HG03460 (cell line): ENCODE results near the gene PLA2G2F.
A peak's percentile ranks its signal among the peaks of the same experiment; 100 is the strongest.
"Not testable (repeated sequence)": the region's sequence is repeated elsewhere in the genome, so short reads cannot be mapped to it uniquely, and the experiment has no call there.

Source experiments
- ATAC-seq: cut with Tn5 transposase; IDR thresholded peaks from one replicate; pipeline ENCODE4 v1.9.1; 2021; ENCODE audit not compliant: unreplicated experiment

Gene PLA2G2F

DNA sequence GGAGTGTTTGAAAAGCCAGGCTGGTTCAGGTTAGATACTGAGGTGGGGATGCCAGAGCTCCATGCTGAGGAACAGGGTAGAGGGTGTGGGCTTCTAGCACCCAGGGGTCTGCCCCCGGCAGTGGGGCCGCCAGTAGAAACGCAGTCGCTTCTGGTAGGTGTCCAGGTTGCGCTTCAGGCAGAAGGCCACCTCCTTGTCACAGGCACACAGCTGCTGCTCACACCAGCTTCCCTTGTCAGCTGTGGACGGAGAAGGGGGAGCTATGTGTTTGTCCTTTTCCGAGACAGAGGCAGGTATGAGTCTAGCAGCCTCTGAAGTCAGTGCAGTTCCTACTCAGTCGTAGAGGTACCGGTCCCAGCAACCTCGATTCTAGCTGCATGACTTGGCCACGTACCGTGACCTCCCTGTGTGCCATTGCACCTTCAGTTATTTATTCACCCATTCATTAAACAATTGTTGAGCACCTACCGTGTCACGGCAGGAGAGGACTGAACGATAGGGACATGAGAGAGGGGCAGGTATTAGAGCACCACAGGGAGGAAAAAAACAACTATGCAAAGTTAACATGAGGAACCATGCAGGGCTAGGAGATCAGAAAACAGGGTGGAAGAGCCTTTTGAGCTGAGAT is 25.0 kb upstream of the PLA2G2F start:
- no peak for ATAC-seq

- ATAC-seq = no peak
Observed at GRCh38 chr1:20115479-20115878, 23.6 kb upstream of the PLA2G2F start.

DNA sequence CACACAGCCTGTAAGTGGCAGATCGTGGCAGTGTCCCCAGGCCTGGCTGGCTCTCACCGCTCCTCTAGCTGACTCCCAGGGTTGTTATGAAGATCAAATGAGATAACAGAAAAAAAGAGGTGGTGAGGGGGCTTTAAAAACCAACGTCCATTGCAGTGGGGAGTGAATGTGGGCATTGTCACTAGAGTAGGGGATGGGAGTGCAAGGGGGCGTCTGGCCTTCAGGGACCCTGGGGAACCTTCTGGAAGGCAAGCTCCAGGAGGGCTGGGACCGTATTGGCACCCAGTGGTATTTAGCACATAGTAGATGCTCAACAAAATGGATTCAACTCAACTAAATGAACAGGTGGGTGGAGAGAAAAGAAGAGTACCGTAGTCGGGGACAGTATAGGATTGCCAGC is 23.2 kb upstream of the PLA2G2F start:
- ATAC-seq = no peak

DNA sequence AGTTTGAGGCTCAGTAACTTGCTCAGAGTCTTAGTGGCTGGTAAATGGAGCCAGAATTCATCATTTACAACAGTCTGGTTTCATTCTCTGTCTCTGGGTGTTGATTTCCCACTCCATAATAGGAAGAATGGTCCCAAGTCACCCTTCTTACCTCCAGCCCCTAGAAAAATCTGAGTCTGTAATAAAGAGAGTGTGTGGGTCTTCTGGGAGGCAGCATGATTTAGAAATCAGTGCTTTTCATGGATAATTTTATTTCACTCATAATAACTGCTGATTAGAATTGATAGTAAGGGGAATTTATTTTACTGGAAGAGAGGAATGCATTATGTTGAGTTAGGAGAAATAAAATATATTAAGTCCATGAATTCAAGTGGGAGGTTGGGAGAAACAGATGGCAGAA is 21.9 kb upstream of the PLA2G2F start:
- ATAC-seq = no peak

- no peak for ATAC-seq
Observed at GRCh38 chr1:20119347-20119746, 19.8 kb upstream of the PLA2G2F start, which contains the start of gene PLA2G2D. Gene PLA2G2D (minus strand): TSS chr1:20119536. CDS start chr1:20119498, 38 bp downstream.

- ATAC-seq = no peak
Observed at GRCh38 chr1:20120796-20121195, 18.3 kb upstream of the PLA2G2F start.

GRCh38 chr1:20123722-20124455 is 15.2 kb upstream of the PLA2G2F start:
- ATAC-seq = no peak

GRCh38 chr1:20124456-20125057 is 14.6 kb upstream of the PLA2G2F start:
- ATAC-seq = no peak

GRCh38 chr1:20125100-20125499 is 14.0 kb upstream of the PLA2G2F start:
- ATAC-seq = no peak

GRCh38 chr1:20126041-20126805 is 12.9 kb upstream of the PLA2G2F start:
- peak; percentile 55 for ATAC-seq

DNA sequence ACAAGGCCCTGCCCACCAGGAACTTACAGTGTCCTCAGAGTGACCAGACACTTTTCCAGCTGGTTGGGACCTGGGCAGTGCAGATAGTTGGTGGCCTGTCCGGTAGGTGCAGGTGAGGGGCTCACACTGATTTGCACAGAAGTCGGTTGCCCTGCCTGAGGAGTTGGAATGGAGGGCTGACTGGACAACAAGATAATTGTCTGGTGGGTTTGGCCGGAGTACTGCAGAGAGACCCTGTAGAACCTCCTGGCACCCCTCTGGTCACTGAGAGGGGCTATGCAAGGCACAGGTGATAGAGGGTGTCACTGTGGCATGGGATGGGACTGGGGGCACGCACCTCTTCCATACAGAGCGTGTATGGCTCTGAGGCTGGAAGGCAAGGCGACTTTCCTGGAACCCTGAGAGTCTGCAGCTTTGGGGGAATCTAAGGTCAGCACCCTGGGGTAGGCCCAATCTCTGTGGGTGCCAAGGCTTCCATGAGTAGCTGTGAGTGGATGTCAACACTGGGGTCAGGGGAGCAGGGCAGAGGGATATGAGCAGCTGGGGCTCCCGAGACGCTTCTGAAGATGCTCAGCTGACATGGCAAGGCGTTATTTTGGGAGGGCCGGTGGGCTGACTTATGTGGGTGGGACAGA is 12.2 kb upstream of the PLA2G2F start:
- no peak for ATAC-seq

- not testable (repeated sequence) for ATAC-seq
Observed at GRCh38 chr1:20130518-20130917, 8.6 kb upstream of the PLA2G2F start.

GRCh38 chr1:20134995-20135394 is 4.1 kb upstream of the PLA2G2F start:
- ATAC-seq = no peak

DNA sequence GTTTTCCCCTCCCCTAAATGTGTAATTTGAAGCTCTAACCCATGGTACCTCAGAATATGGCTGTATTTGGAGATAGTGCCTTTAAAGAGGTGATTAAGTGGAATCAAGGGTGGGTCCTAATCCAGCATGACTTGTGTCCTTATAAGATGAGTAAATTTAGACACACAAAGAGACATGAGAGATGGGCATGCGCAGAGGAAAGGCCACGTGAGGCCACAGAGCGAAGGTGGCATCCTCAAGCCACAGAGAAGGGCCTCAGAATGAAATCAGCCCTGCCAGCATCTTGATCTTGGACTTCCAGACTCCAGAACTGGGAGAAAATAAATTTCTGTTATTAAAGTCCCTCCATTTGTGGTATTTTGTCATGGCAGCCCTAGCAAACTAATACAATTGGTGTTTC is 2.9 kb upstream of the PLA2G2F start:
- no peak for ATAC-seq

DNA sequence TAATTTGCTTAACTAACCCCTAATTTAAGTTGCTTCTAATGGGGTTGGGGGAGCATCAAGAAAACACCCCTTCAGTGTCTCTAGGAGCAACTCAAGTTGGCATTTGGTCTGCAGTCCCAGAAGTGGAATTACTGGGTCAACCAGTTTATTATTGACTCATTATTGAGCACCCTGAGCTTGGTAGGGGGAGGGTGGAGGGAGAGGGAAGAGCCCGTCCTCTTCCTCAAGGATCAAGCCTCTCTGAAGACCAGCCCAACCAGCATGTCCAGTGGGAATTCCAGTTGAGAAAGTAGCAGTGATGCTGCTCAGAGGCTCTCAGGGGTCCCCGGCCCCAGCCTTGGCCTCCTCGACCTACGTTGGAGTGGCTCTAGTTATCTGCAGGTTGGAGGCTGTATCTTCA is 2.1 kb upstream of the PLA2G2F start:
- ATAC-seq = no peak

GRCh38 chr1:20137604-20138003 is 1.5 kb upstream of the PLA2G2F start:
- no peak for ATAC-seq

GRCh38 chr1:20138346-20138745 is 777 bp upstream of the PLA2G2F start:
- no peak for ATAC-seq

DNA sequence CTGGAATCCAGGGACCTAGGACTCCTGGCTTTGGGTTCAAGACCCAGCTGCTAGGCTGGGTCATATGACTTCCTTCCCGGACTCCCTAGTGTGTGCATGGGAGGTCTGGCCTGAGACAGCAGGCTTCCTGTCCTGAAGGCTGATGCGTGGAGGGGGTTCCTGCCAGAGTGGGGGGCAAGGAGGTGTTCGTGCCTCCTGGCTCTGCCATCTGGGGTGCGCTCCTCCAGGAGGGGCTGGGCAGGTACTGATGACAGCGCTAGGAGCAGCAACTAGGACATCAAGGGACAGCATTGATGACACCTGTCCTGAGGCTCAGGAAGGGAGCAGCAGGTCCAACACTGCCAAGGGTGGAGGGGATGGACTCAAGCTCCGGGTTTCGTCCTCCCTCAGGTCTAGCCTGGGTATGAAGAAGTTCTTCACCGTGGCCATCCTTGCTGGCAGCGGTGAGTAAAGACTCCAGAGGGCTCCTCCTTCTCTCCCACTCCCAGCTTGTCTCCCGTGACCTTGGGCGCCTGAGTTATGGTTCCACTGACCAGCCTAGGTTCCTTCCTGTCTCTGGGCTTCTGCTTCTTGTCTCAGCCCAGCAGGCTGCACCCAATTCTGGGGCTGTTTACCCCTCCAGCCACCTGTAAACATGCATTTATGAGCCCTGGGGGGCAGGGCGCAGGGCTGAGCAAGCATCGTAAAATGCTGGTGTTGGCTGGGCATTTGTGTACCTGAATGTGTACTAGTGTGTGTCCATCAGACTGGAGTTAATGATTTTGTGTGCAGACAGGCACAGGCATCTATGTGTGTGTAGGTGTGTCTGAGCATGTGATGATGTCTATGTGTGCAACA is 871 bp downstream of the PLA2G2F start:
- ATAC-seq = no peak

DNA sequence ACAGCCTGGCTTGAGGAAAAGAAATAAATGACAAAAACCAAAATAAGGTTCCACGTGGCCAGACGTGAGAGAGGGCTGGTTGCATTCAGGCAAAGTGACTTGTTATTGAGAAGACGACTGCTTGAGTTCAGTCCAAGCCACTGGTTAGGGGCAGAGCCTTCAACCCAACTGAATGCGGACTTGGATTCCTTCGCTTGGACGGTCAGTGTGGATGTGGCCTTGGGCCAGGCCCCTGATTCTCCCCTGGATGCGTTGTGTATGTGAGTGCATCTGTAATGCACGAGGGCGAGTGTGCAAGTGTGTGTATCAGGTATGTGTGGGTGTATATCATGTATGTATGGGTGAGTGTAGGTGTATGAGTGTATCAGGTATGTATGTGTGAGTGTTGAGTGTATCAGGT is 1.9 kb downstream of the PLA2G2F start:
- no peak for ATAC-seq

DNA sequence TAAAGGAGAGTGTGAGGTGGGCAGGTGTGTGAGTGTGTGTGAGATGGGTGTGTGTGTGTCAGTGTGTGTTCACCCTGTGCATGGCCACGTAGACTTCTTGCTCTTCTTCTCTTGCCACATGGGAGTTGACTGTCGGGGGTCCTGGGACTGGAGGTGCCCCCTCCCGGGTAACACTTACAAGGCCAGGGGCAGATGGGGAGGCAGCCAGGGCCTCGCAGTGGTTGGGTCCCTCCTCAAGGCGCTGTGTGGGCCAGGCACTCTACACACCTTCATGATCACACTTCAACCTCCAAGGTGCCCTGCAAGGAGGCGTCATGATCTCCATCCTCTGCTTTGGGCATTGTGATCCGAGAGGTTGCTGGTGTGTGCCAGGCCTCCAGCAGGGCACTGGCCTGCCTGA is 2.3 kb downstream of the PLA2G2F start:
- no peak for ATAC-seq
